HUDEP-2 (cell line): ENCODE data around the gene RBM26.
A peak's percentile ranks its signal among the peaks of the same experiment; 100 is the strongest.

ENCODE experiments used
- DNase-seq, 76 experiments: peaks; one replicate each; lab custom pipeline; 2025; ENCODE audit not compliant: unreplicated experiment in 76 of 76; lab: John Stamatoyannopoulos, UW

The RBM26 gene

GRCh38 chr13:79405831-79406596, at the start of gene RBM26:
Gene RBM26 (minus strand): TSS chr13:79406255. CDS start chr13:79405774, 481 bp downstream.
- DNase-seq = peak; percentile 16 to 94 (median 86)

- no peak for DNase-seq
Observed at GRCh38 chr13:79455331-79455730, 49.3 kb upstream of the RBM26 start.

GRCh38 chr13:79452239-79452913, 46.3 kb upstream of the RBM26 start:
- DNase-seq = no peak

GRCh38 chr13:79451500-79451962, 45.5 kb upstream of the RBM26 start:
- peak in 71 of 76 experiments; percentile 5 to 95 (median 76) for DNase-seq

- DNase-seq = no peak
Observed at GRCh38 chr13:79450110-79450509, 44.1 kb upstream of the RBM26 start.

GRCh38 chr13:79448413-79448812, 42.4 kb upstream of the RBM26 start:
- no peak for DNase-seq

GRCh38 chr13:79447741-79448140, 41.7 kb upstream of the RBM26 start:
- no peak for DNase-seq

GRCh38 chr13:79447141-79447540, 41.1 kb upstream of the RBM26 start:
- no peak for DNase-seq

GRCh38 chr13:79445968-79446645, 40.1 kb upstream of the RBM26 start:
- no peak for DNase-seq

GRCh38 chr13:79442706-79443105, 36.7 kb upstream of the RBM26 start:
- no peak for DNase-seq

- no peak for DNase-seq
Observed at GRCh38 chr13:79442221-79442620, 36.2 kb upstream of the RBM26 start.

- DNase-seq = no peak
Observed at GRCh38 chr13:79440958-79441528, 35.0 kb upstream of the RBM26 start.

- DNase-seq = no peak
Observed at GRCh38 chr13:79439275-79439674, 33.2 kb upstream of the RBM26 start.

GRCh38 chr13:79435561-79435990, 29.5 kb upstream of the RBM26 start:
- DNase-seq = no peak

GRCh38 chr13:79434556-79434955, 28.5 kb upstream of the RBM26 start:
- no peak for DNase-seq

- no peak for DNase-seq
Observed at GRCh38 chr13:79432992-79433391, 26.9 kb upstream of the RBM26 start.

GRCh38 chr13:79432086-79432485, 26.0 kb upstream of the RBM26 start:
- no peak for DNase-seq

- DNase-seq = no peak
Observed at GRCh38 chr13:79429309-79429708, 23.3 kb upstream of the RBM26 start.

- no peak for DNase-seq
Observed at GRCh38 chr13:79427883-79428282, 21.8 kb upstream of the RBM26 start.

GRCh38 chr13:79427265-79427664, 21.2 kb upstream of the RBM26 start:
- DNase-seq = no peak
